Pancreas (tissue), 10 donors: Measurements from ENCODE around the gene SLC16A1. TPM values are rescaled to one million over a fixed set of nuclear protein-coding genes. Genes with fewer than 3 reads are reported as not detected.

Experiments used
- ATAC-seq, 4 donors: fragments of 200-7000 bp; cut with Tn5 transposase; one replicate each; pipeline versions ENCODE4 v1.8.0 to v1.9.1; 2020; ENCODE audit warnings: mild to moderate bottlenecking in 4 of 4, moderate library complexity in 4 of 4
- DNase-seq, 6 donors: peaks; one replicate each; pipeline ENCODE4 v3.0.0-alpha.2; 2020
- FAIRE-seq: peaks from 2 replicates; lab custom pipeline; 2012; peaks lifted over from hg19 to GRCh38; lab: Jason Lieb, UNC
- H3K27ac ChIP-seq, 4 donors: fragments of 200-600 bp; sonication (generic); 1 replicate in 3 of 4; 2 replicates in 1 of 4; pipeline versions ENCODE4 v1.5.0 to v1.8.0; 2020
- H3K27me3 ChIP-seq, 4 donors: fragments of 200-600 bp; one replicate each; pipeline ENCODE4 v1.8.0; 2021
- H3K36me3 ChIP-seq, 3 donors: fragments of 200-600 bp; sonication (generic) in 1 of 3; one replicate each; pipeline versions ENCODE4 v1.5.0 to v1.8.0; 2020 to 2021
- H3K4me1 ChIP-seq, 3 donors: fragments of 200-600 bp; one replicate each; pipeline ENCODE4 v1.8.0; 2021
- H3K4me3 ChIP-seq, 4 donors: fragments of 200-600 bp; sonication (generic) in 2 of 4; one replicate each; pipeline versions ENCODE4 v1.5.0 to v1.8.0; 2020 to 2021
- H3K9me3 ChIP-seq, 4 donors: fragments of 200-600 bp; one replicate each; pipeline ENCODE4 v1.8.0; 2021
- CTCF ChIP-seq, 4 donors: fragments of 200-600 bp; sonication (generic) in 3 of 4; IDR thresholded peaks; one replicate each; pipeline versions ENCODE4 v1.5.0 to v1.8.0; 2021; ENCODE audit warnings: antibody characterized with exemption in 4 of 4
- WGBS, 2 donors: extraction: QIAGEN DNeasy Blood & Tissue Kit; methylation state at CpG; one replicate each; pipeline ENCODE4 v1.1.7; 2013; 5-methylcytosine and 5-hydroxymethylcytosine counted together
- intact Hi-C, 3 donors: fragments of 100-400 bp; cut with DNase I; formaldehyde crosslinking; loops; one replicate each; pipeline versions ENCODE4 v1.11.1 to v1.14.2; 2022
- polyA plus RNA-seq, 2 donors: library from polyadenylated mRNA; stranded (reverse); fragments of 200-250 nt; gene quantifications; one replicate each; pipeline ENCODE4 v1.2.3, GENCODE V29; 2013
- total RNA-seq, 6 donors: library from RNA; stranded (reverse); fragmentation: NEBNext Ultra II Directional in 4 of 6; extraction: Animal tissue kit (Norgen Biotek cat#: 25700) in 4 of 6; gene quantifications; one replicate each; pipeline versions ENCODE4 v1.2.1 to v1.2.4, GENCODE V29; 2021 to 2023
- donor health status: healthy with polysubstance abuse.
- donor health status: DM: no; HTN: no; CAD: no; lungs with moderate emphysema.
- donor health status: DM: no; HTN: no; CAD: no.
- donor health status: control.
- donor health status: control.
- donor health status: Bipolar disorder and iron deficiency.
- donor health status: DM: yes; HTN: yes; CAD: no.
- donor health status: DM: no; HTN: no; CAD: no.
- donor health status: DM: no; HTN: no; CAD: no.
- donor health status: DM: yes; HTN: yes; CAD: no.

The SLC16A1 gene
- total and polyA plus RNA-seq, 8 donors, result 0.42 to 5.2 (median 2.1) TPM

- intact Hi-C loops, result no loop called here
- DNase-seq (no peak), ATAC-seq (peak in 1 of 4 donors; percentile 20), FAIRE-seq (no peak)
- no peaks in the 10 kb centered on the region for H3K4me1 ChIP-seq
- no peaks in the 10 kb centered on the region for H3K27me3 ChIP-seq
- no peak overlapping the region for H3K27ac ChIP-seq
- H3K36me3 ChIP-seq, result no peaks in the 10 kb centered on the region
- TF ChIP-seq CTCF (IDR thresholded peaks at IDR 0.05), result no peak
- no peak overlapping the region for H3K4me3 ChIP-seq
- WGBS, 2 donors, result 77 to 81% methylated on average over 2 of the region's 2 CpGs
- no peaks in the 10 kb centered on the region for H3K9me3 ChIP-seq
These were observed 18.9 kb downstream of the SLC16A1 start for GRCh38 chr1:112937070-112937469.

GRCh38 chr1:112935461-112936111, 20.4 kb downstream of the SLC16A1 start:
- FAIRE-seq (no peak), ATAC-seq (no peak), DNase-seq (no peak)
- no peaks in the 10 kb centered on the region for H3K27me3 ChIP-seq
- H3K4me3 ChIP-seq, result no peak overlapping the region
- H3K4me1 ChIP-seq, result no peaks in the 10 kb centered on the region
- no peak for TF ChIP-seq CTCF (IDR thresholded peaks at IDR 0.05)
- H3K27ac ChIP-seq, result no peak overlapping the region
- no peaks in the 10 kb centered on the region for H3K9me3 ChIP-seq
- H3K36me3 ChIP-seq, result no peaks in the 10 kb centered on the region
- intact Hi-C loops, result no loop called here

GRCh38 chr1:112934577-112934976, 21.4 kb downstream of the SLC16A1 start:
- no peak for FAIRE-seq
- TF ChIP-seq CTCF (IDR thresholded peaks at IDR 0.05), result no peak
- WGBS, 2 donors, result 57 to 69% methylated on average over 3 of the region's 3 CpGs
- intact Hi-C loops, result no loop called here
- no peak for ATAC-seq
- Histone ChIP-seq H3K27ac (no peak overlapping the region), H3K36me3 (no peaks in the 10 kb centered on the region), H3K4me1 (no peaks in the 10 kb centered on the region), H3K4me3 (no peak overlapping the region), H3K9me3 (no peaks in the 10 kb centered on the region), H3K27me3 (no peaks in the 10 kb centered on the region)
- no peak for DNase-seq

- no peak overlapping the region for H3K27ac ChIP-seq
- no peaks in the 10 kb centered on the region for H3K9me3 ChIP-seq
- no peak overlapping the region for H3K4me3 ChIP-seq
- ATAC-seq (no peak), FAIRE-seq (no peak), DNase-seq (no peak)
- intact Hi-C loops, result no loop called here
- 84% methylated on average over 3 of the region's 3 CpGs for WGBS, 2 donors
- no peak for TF ChIP-seq CTCF (IDR thresholded peaks at IDR 0.05)
- H3K4me1 ChIP-seq, result no peaks in the 10 kb centered on the region
- H3K27me3 ChIP-seq, result no peaks in the 10 kb centered on the region
- H3K36me3 ChIP-seq, result no peaks in the 10 kb centered on the region
These were observed 22.0 kb downstream of the SLC16A1 start for GRCh38 chr1:112933820-112934571.

- WGBS, 2 donors, result 85 to 88% methylated on average over 4 of the region's 4 CpGs
- Histone ChIP-seq H3K4me3 (no peak overlapping the region), H3K9me3 (no peaks in the 10 kb centered on the region), H3K4me1 (no peaks in the 10 kb centered on the region), H3K27me3 (no peaks in the 10 kb centered on the region), H3K27ac (no peak overlapping the region), H3K36me3 (no peaks in the 10 kb centered on the region)
- ATAC-seq, result no peak
- intact Hi-C loops, result no loop called here
- no peak for DNase-seq
- TF ChIP-seq CTCF (IDR thresholded peaks at IDR 0.05), result no peak
- FAIRE-seq, result no peak
These were observed 26.0 kb downstream of the SLC16A1 start for GRCh38 chr1:112929979-112930378.
